Measurements from ENCODE around the gene P2RX7. TPM values are rescaled to one million over a fixed set of nuclear protein-coding genes. Genes with fewer than 3 reads are reported as not detected.
A peak's percentile ranks its signal among the peaks of the same experiment; 100 is the strongest.

P2RX7 gene
- total RNA-seq, 1 donor from 2014 or later = 0.82 TPM

- Mint-ChIP-seq H3K4me3 (ENCODE audit: unreplicated experiment) (peak overlapping the region; percentile 86), H3K27me3 (ENCODE audit: unreplicated experiment) (peaks cover 3% of the 10 kb centered on the region), H3K9me3 (ENCODE audit: unreplicated experiment) (no peaks in the 10 kb centered on the region), H3K27ac (ENCODE audit: unreplicated experiment) (peak overlapping the region; percentile 100), H3K4me1 (ENCODE audit: unreplicated experiment) (peaks cover 16% of the 10 kb centered on the region), H3K36me3 (ENCODE audit: low read depth, unreplicated experiment) (no peaks in the 10 kb centered on the region)
- TF ChIP-seq CTCF (IDR thresholded peaks at IDR 0.05; ENCODE audit: unreplicated experiment) = peak; percentile 76
- peak; percentile 91 for DNase-seq (ENCODE audit: low spot score)
These were observed 37.0 kb upstream of the P2RX7 start for GRCh38 chr12:121095544-121096198.

- H3K9me3 Mint-ChIP-seq (ENCODE audit: unreplicated experiment) = no peaks in the 10 kb centered on the region
- peak overlapping the region; percentile 100 for H3K27ac Mint-ChIP-seq (ENCODE audit: unreplicated experiment)
- H3K36me3 Mint-ChIP-seq (ENCODE audit: low read depth, unreplicated experiment) = no peaks in the 10 kb centered on the region
- peaks cover 16% of the 10 kb centered on the region for H3K4me1 Mint-ChIP-seq (ENCODE audit: unreplicated experiment)
- TF ChIP-seq CTCF (IDR thresholded peaks at IDR 0.05; ENCODE audit: unreplicated experiment) = peak; percentile 2
- DNase-seq (ENCODE audit: low spot score) = no peak
- H3K27me3 Mint-ChIP-seq (ENCODE audit: unreplicated experiment) = peaks cover 3% of the 10 kb centered on the region
- H3K4me3 Mint-ChIP-seq (ENCODE audit: unreplicated experiment) = no peak overlapping the region
These were observed 36.4 kb upstream of the P2RX7 start for GRCh38 chr12:121096199-121096798.

- H3K27me3 Mint-ChIP-seq (ENCODE audit: unreplicated experiment) = peaks cover 3% of the 10 kb centered on the region
- H3K4me1 Mint-ChIP-seq (ENCODE audit: unreplicated experiment) = peaks cover 9% of the 10 kb centered on the region
- no peak for DNase-seq (ENCODE audit: low spot score)
- H3K4me3 Mint-ChIP-seq (ENCODE audit: unreplicated experiment) = no peak overlapping the region
- no peak for TF ChIP-seq CTCF (IDR thresholded peaks at IDR 0.05; ENCODE audit: unreplicated experiment)
- H3K27ac Mint-ChIP-seq (ENCODE audit: unreplicated experiment) = no peak overlapping the region
- H3K36me3 Mint-ChIP-seq (ENCODE audit: low read depth, unreplicated experiment) = no peaks in the 10 kb centered on the region
- H3K9me3 Mint-ChIP-seq (ENCODE audit: unreplicated experiment) = no peaks in the 10 kb centered on the region
These were observed 32.9 kb upstream of the P2RX7 start for GRCh38 chr12:121099779-121100178.

GRCh38 chr12:121102307-121102706, 30.4 kb upstream of the P2RX7 start:
- TF ChIP-seq CTCF (IDR thresholded peaks at IDR 0.05; ENCODE audit: unreplicated experiment) = no peak
- DNase-seq (ENCODE audit: low spot score) = no peak
- no peaks in the 10 kb centered on the region for H3K4me1 Mint-ChIP-seq (ENCODE audit: unreplicated experiment)
- H3K9me3 Mint-ChIP-seq (ENCODE audit: unreplicated experiment) = no peaks in the 10 kb centered on the region
- H3K36me3 Mint-ChIP-seq (ENCODE audit: low read depth, unreplicated experiment) = no peaks in the 10 kb centered on the region
- no peak overlapping the region for H3K27ac Mint-ChIP-seq (ENCODE audit: unreplicated experiment)
- H3K4me3 Mint-ChIP-seq (ENCODE audit: unreplicated experiment) = no peak overlapping the region
- H3K27me3 Mint-ChIP-seq (ENCODE audit: unreplicated experiment) = peaks cover 3% of the 10 kb centered on the region

- H3K27me3 Mint-ChIP-seq (ENCODE audit: unreplicated experiment) = no peaks in the 10 kb centered on the region
- H3K36me3 Mint-ChIP-seq (ENCODE audit: low read depth, unreplicated experiment) = no peaks in the 10 kb centered on the region
- no peak for TF ChIP-seq CTCF (IDR thresholded peaks at IDR 0.05; ENCODE audit: unreplicated experiment)
- no peak overlapping the region for H3K27ac Mint-ChIP-seq (ENCODE audit: unreplicated experiment)
- no peak overlapping the region for H3K4me3 Mint-ChIP-seq (ENCODE audit: unreplicated experiment)
- H3K9me3 Mint-ChIP-seq (ENCODE audit: unreplicated experiment) = no peaks in the 10 kb centered on the region
- H3K4me1 Mint-ChIP-seq (ENCODE audit: unreplicated experiment) = no peaks in the 10 kb centered on the region
- DNase-seq (ENCODE audit: low spot score) = no peak
These were observed 25.0 kb upstream of the P2RX7 start for GRCh38 chr12:121107681-121108080.
